ENCODE measurements around the gene TBL1X.
"Not testable (repeated sequence)": the region's sequence is repeated elsewhere in the genome, so short reads cannot be mapped to it uniquely, and the experiment has no call there.

TBL1X gene

DNA sequence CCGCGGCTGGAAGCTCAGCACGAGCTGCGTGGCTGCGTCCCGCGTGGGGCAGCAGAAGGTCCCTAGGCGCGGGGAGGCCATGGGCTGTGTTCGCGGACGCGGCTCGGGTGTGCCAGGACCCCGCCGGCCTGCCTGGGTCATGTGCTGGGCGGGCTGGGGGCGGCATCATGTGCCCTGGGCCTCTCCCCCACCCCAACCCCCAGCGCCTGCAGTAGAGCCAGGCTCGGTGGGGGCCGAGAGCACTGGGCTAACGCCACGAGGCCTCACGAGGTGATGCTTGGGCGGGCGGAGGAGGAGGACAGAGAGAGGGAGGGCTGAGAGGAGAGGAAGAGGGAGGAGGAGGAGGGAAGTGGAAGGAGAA is 300.9 kb downstream of the TBL1X start, which contains the start of gene GPR143:
TSS of gene GPR143 (minus strand) at position 111 of the 361 bp plus-strand sequence. CDS start at position 81, 30 bp downstream.
- DNase-seq (ENCODE audit: low read depth) = no peak

DNA sequence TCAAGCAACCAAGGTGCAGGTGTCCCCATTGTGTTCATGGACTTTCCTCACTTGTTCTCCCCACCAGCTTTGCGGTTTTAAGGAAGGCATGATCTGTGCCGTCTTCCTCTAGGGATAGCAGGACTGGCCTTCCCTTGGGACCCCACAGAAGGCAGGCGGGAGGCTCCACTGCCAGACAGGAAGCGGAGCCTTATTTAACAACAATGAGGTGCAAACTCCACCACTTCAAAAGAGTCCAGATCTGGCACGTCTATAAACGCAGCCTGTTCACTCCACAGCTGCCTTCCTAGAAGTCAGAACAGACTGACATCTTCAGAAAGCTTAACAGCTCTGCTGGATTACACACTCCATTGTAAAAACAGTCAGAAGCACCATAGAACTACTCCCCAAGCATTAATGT is 302.5 kb downstream of the TBL1X start:
- no peak for DNase-seq (ENCODE audit: low read depth)

DNA sequence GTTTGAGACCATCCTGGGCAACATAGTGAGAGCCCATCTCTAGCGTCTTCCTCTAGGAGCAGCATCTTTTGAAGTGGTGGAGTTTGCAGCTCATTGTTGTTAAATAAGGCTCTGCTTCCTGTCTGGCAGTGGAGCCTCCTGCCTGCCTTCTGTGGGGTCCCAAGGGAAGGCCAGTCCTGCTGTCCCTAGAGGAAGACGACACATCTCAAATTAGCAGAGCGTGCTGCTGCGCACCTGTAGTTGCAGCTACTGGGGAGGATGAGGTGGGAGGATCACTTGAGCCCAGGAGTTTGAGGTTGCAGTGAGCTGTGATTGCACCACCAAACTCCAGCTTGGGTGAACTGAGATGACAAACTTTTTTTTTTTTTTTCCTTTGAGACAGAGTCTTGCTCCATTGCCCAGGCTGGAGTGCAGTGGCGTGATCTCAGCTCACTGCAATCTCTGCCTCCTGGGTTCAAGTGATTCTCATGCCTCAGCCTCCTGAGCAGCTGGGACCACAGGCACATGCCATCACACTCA is 303.5 kb downstream of the TBL1X start:
- not testable (repeated sequence) for DNase-seq (ENCODE audit: low read depth)

DNA sequence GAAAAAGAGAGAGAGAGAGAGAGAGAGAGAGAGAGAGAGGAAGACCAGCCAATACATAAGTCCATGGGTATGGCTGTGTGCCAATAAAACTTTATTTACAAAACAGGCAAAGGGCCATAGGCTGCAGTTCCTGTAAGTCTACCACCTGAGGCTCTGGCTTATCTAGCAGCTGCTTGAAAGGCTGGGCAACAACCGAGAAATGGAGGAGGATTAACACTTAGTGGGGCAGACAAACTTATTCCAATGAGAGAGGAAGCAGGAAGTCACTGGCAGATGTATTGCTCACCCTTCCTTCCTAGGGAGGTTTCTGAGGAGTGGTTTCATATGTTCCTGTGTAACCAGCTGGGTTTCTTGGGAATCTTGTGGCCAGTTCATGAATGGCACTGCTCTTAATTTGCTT is 305.5 kb downstream of the TBL1X start:
- DNase-seq (ENCODE audit: low read depth) = no peak

DNA sequence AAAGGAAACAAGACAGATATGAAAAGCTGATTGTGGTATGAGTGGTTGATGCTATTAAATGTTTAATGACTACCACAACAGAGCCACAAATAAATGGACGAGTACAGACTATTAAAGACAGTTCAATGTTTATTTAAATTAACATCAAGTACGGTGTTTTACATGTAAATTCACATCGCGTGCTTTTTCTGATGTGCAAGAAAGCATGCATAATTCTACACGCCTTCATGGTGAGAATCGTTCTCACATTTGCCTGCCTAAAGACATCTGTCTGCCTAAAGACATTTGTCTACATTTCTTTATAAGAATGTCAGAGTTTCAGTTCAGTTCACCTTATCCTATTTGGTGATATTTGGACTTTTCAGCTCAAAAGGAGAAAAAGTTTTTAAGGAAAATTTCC is 308.1 kb downstream of the TBL1X start:
- no peak for DNase-seq (ENCODE audit: low read depth)

DNA sequence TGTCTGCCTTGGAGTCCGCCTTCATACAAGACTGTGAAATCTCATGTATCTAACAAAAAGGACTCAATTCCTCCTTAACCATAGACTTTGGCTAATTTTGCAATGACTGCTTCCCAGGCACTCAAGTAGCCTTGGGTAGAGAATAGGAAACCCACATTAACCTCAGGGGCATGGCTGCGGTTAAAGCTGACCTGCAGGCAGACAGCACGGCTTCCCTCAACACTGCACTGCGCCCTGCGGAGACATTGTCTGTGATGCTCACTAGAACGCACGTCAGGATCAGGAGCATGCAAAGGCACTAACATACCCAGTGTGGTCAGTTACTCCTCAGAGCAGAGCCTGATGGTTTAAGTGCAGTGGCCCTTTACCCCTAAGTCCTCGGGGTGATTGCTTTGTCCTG is 311.1 kb downstream of the TBL1X start:
- DNase-seq (ENCODE audit: low read depth) = no peak

DNA sequence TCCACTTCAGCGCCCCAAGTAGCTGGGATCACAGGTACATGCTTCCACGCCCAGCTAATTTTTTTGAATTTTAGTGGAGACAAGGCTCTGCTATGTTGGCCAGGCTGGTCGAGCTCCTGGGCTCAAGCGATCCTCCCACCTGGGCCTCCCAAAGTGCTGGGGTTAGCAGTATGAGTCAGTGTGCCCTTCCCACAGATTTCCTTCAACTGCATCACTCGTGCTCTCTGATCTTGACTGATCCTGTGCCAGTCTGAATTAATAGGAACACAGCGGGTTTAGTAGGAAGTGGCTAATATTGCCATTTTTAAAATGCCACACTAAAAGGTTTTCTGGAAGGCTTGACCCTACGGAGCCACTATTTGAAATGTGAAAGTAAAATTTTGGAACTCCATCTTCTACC is 317.1 kb downstream of the TBL1X start:
- no peak for DNase-seq (ENCODE audit: low read depth)

DNA sequence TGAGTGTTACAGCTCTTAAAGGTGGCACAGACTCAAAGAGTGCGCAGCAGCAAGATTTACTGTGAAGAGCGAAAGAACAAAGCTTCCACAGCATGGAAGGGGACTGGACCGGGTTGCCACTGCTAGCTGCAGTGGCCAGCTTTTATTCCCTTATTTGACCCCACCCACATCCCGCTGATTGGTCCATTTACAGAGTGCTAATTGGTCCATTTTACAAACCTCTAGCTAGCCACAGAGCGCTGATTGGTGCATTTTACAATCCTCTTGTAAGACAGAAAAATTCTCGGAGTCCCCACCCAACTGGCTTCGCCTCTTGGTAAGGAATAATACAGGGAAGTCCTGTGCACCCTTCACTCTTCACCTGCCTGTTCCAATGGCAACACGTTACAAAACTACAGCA is 319.5 kb downstream of the TBL1X start:
- DNase-seq (ENCODE audit: low read depth) = no peak

DNA sequence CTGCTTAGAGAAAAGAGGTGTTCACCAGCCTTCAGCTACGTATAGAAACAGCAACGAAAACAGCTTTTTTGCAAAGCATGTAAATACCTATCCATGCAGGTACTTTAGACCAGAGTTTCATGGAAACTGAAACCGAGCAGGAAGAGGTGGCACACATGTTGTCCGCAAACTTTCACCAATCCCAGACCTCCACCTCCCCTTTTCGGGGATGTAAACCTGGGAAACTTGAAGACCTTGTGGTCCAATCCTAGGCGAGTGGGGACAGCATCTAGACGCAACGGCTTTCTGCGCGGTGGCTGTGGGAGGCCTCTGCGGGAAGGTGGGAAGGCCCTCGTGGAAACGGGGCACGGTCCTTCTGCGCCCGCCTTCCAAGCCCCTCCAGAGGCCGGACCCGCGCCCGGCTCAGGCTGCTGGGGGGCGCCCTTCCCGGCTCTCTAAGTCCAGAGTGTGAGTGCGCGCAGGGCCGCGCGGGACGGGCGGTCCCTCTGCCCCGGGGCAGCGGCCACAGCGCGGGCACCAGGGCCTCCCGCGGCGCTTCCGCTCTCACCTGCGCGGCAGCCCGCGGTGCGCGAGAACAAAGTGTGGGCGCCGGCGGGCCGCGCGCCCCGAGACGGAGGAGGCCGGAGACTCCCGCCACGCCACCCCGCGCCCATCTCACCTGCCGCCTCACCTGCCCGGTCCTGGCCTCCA is 320.5 kb downstream of the TBL1X start:
- DNase-seq (ENCODE audit: low read depth) = no peak

DNA sequence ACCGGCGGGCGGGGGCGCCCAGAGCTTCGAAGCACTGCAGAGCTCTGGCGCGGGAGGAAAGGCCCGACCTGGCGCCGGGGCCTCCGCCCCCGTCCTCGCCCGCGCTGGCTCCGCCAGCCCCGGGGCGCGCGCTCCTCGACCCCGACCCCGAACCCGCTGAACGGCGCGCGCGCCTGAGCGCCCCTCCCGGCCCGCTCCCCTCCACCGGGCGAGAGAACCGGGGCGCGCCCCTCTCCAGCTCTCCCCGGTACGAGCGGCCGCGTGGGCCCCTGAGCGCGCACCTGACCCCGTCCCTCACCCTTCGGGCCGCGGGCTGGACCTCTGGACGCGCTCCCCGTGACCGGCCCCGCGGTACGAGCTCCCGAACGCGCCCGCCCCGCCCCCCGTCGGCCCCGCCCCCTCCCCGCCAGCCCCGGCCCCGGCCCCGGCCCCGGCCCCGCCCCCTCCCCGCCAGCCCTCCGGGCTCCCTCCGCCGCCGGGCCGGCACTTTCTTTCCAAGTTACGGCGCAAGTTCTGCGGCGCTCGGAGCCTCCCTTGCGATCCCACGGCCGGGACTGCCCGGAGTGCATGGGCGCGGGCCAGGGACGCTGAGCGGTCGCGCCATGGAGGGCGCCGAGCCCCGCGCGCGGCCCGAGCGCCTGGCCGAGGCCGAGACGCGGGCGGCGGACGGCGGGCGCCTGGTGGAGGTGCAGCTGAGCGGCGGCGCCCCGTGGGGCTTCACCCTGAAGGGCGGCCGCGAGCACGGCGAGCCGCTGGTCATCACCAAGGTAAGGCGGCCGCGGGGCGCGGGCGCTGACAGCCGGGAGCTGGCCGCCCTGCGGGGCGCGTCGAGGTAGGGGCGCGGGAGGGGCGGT is 321.3 kb downstream of the TBL1X start, which contains the start of gene SHROOM2:
TSS of gene SHROOM2 (plus strand) at position 486 of the 854 bp plus-strand sequence. CDS start at position 603, 117 bp downstream.
- DNase-seq (ENCODE audit: low read depth) = no peak

DNA sequence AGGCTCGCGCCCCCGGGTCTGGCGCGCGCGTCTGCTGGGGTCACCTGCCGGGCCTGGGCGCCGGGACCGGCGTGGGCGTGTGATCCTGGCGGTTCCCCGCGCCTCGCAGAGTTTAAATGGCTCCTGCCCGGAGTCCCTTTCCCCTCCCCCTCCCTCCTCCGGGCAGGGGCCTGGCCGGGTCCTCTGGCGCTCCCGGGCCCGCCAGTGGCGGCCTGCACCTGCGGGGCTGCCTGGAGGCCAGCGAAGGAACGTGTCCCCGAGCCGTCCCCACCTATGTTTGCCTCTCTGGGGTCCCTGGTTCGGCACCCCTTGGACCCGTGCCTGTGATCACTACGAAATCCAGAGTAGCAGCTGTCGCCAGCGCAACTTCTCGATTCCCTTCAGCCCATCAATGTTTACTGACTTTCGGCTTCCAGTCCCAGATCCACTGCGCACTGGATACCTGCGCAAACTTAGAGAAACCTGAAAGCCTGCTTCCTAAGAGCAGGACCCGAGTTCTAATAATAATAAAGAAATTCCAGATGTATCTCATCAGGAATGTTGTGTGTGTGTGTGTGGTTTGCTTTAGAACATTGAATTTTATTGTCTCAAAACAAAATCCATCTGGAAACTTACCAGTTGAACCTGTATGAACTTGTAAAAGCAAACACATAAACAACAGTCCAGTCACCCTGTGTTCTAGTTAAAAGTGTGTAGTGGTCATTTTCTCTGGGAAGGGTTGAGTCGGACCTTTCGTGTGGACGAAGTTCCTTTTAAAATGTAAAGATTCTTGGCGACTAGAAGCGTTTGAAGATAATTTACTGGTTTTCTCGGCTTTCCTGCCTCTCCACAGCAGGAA is 322.2 kb downstream of the TBL1X start:
- DNase-seq (ENCODE audit: low read depth) = no peak

DNA sequence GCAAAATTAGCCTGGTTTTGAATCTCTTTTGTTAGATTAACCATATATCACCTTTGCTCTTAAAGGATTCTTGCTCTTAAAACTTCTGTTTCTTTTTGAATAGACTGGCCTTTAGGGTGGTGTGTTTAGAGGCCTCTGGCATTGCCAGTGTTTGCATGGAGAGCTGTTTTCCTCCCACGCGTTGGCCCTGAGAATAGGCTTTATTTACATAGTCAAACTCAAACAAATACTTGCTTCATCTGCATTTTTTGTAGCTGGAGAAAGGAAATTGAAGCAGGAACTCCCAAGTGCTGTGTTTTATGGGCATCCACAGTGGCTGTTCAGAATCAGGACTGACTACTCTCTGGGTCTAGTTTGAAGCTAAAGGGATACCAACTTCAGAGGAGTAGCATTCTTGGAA is 324.1 kb downstream of the TBL1X start:
- DNase-seq (ENCODE audit: low read depth) = no peak

DNA sequence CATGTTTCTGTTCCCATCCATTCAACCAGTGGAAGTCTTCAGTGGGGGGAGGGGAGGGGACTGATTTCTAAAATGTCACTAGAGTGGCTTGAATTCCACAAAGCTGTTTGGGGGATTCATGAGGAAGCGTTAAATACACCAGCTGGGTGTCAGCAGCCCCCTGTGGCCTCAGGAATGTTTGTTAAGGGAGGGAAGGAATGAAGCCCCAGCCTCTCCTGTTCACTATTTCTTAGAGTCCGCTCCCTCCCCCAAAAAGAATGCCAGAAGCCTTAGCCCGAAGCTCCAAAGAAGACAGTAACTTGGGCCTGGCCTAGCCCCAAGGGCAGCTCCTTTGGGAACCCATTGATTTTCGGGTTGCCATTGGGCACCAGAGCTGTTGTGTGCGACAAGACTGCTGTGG is 324.7 kb downstream of the TBL1X start:
- DNase-seq (ENCODE audit: low read depth) = no peak

Data from stimulated activated CD8-positive, alpha-beta memory T cell treated with anti-CD3 and anti-CD28 coated beads, Interleukin-12 subunit alpha, Interleukin-12 subunit beta, amount 100 ng/mL, for 4 hours (primary cell).